Fibroblast of lung (primary cell): ENCODE data around the gene KCND3.

Experiments used
- EZH2 ChIP-seq: IDR thresholded peaks from 2 replicates; pipeline ENCODE4 v1.5.1; 2012; ENCODE audit warnings: low read length, control low read depth, mild to moderate bottlenecking; ENCODE audit errors: missing control alignments
- TF ChIP-seq, protein P1 (sequence below), 2 donors: IDR thresholded peaks in 1 of 2; conservative IDR thresholded peaks in 1 of 2; 1 replicate in 1 of 2; 2 replicates in 1 of 2; pipeline ENCODE4 v1.5.1; 2011 to 2012; ENCODE audit warnings: low read length in 2 of 2, control low read depth in 1 of 2, inconsistent platforms in 1 of 2, low read depth in 1 of 2, mild to moderate bottlenecking in 1 of 2

DNA sequence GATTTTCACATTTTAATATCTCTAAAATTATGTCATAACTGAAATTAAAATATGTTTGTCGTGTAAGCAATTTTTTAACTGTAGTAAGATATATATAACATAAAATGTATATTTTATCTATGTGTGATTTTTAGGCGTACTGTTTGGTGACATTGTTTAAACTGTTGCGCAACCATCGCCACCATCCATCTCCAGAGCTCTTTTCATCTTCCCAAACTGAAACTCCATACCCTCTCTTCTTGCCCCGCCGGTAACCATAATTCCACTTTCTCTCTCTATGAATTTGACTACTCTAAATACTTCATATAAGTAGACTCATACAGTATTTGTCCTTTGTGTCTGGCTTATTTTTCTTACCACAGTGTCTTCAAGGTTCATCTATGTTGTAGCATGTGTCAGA is 167.3 kb downstream of the KCND3 start:
- TF ChIP-seq, protein P1, sequence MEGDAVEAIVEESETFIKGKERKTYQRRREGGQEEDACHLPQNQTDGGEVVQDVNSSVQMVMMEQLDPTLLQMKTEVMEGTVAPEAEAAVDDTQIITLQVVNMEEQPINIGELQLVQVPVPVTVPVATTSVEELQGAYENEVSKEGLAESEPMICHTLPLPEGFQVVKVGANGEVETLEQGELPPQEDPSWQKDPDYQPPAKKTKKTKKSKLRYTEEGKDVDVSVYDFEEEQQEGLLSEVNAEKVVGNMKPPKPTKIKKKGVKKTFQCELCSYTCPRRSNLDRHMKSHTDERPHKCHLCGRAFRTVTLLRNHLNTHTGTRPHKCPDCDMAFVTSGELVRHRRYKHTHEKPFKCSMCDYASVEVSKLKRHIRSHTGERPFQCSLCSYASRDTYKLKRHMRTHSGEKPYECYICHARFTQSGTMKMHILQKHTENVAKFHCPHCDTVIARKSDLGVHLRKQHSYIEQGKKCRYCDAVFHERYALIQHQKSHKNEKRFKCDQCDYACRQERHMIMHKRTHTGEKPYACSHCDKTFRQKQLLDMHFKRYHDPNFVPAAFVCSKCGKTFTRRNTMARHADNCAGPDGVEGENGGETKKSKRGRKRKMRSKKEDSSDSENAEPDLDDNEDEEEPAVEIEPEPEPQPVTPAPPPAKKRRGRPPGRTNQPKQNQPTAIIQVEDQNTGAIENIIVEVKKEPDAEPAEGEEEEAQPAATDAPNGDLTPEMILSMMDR (conservative IDR thresholded peaks at IDR 0.05 in 1 of 2, IDR thresholded peaks at IDR 0.05 in 1 of 2; ENCODE audit: low read depth in 1 of 2, low read length in 2 of 2) = no peak
- no peak for TF ChIP-seq EZH2
